Mucosa of descending colon (tissue), 3 donors: ENCODE results near the gene AAMP. TPM values are rescaled to one million over a fixed set of nuclear protein-coding genes. Genes with fewer than 3 reads are reported as not detected.

Source experiments
- ATAC-seq: fragments of 200-7000 bp; cut with Tn5 transposase; one replicate; pipeline ENCODE4 v1.9.1; 2020; ENCODE audit warnings: mild to moderate bottlenecking, moderate library complexity
- DNase-seq, 3 donors: peaks; one replicate each; pipeline ENCODE4 v3.0.0-alpha.2; 2020
- H3K36me3 ChIP-seq: fragments of 200-600 bp; one replicate; pipeline ENCODE4 v1.8.0; 2021; ENCODE audit warnings: low read depth, mild to moderate bottlenecking
- H3K4me1 ChIP-seq: fragments of 200-600 bp; one replicate; pipeline ENCODE4 v1.8.0; 2021; ENCODE audit warnings: low read depth, mild to moderate bottlenecking
- H3K4me3 ChIP-seq: fragments of 200-600 bp; one replicate; pipeline ENCODE4 v1.8.0; 2021; ENCODE audit warnings: mild to moderate bottlenecking
- H3K9me3 ChIP-seq: fragments of 200-600 bp; one replicate; pipeline ENCODE4 v1.8.0; 2021; ENCODE audit warnings: mild to moderate bottlenecking
- CTCF ChIP-seq: fragments of 200-600 bp; IDR thresholded peaks from one replicate; pipeline ENCODE4 v1.8.0; 2022; ENCODE audit warnings: antibody characterized with exemption, mild to moderate bottlenecking
- intact Hi-C, 2 donors: fragments of 100-400 bp; cut with DNase I in 1 of 2; cut with micrococcal nuclease in 1 of 2; formaldehyde crosslinking; loops; one replicate each; pipeline versions ENCODE4 v1.11.0 to v1.11.1; 2022; cut with DNase I, micrococcal nuclease
- total RNA-seq, 3 donors: library from RNA; stranded (reverse); fragmentation: NEBNext Ultra II Directional in 2 of 3; extraction: Animal tissue kit (Norgen Biotek cat#: 25700) in 2 of 3; gene quantifications; one replicate each; pipeline versions ENCODE4 v1.2.1 to v1.2.4, GENCODE V29; 2021 to 2023
- donor health status: DM: no; HTN: no; CAD: no; lungs with moderate emphysema.
- donor health status: DM: no; HTN: no; CAD: no.
- donor health status: DM: no; HTN: yes; CAD: no.

The AAMP gene
- total RNA-seq, 3 donors from 2014 or later = 80.2 to 97.0 (median 94.1) TPM

DNA sequence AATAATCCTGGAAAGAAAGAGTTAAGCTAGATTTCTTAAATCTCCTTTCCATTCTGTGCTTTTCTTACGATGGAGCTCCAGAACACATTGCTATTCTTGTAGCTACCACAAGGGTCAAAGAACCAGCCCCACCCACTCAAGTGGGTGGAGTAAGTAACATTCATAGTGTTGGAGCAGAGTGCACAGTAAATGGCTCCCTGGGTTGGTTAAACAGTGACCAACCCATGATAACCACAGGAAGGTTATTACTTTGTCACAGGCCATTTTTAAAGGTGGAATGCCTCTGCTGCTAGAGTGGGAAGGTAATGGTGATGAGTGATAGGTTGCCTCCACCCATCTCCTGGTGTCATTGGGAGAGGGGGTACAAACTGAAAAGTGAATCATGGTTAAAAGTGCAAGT lies 39.1 kb downstream of the AAMP start:
- peak; percentile 98 for ATAC-seq
- Histone ChIP-seq H3K4me3 (no peak overlapping the region), H3K4me1 (peaks cover 34% of the 10 kb centered on the region), H3K9me3 (no peaks in the 10 kb centered on the region), H3K36me3 (no peaks in the 10 kb centered on the region)
- peak in 1 of 3 donors; percentile 84 for DNase-seq
- peak; percentile 25 for TF ChIP-seq CTCF
- intact Hi-C loops = no loop called here

GRCh38 chr2:218229851-218230250 lies 40.1 kb downstream of the AAMP start:
- TF ChIP-seq CTCF = no peak
- Histone ChIP-seq H3K4me1 (peaks cover 34% of the 10 kb centered on the region), H3K36me3 (no peaks in the 10 kb centered on the region), H3K9me3 (no peaks in the 10 kb centered on the region), H3K4me3 (no peak overlapping the region)
- peak; percentile 46 for ATAC-seq
- DNase-seq = peak; percentile 35 to 60 (median 51)
- intact Hi-C loops = no loop called here

DNA sequence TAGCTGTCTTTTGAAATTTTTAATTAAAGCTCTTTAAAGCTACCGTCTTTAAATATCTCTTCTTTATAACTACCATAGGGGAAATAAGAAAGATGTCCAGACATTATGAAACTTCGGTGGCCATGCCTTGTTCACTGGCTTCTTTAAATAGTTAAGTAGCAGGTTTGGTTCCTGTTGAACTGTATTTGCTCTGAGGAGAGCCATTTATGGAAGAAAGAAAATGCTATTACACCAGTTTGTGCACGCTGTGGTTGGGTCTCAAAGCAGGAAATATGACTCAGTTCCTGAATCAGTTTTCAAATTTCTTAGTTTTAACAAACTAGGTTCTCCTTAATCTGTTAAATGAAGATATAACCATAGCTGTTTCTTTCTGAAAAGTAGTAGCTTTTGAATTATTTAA lies 40.7 kb downstream of the AAMP start:
- Histone ChIP-seq H3K9me3 (no peaks in the 10 kb centered on the region), H3K4me1 (peaks cover 34% of the 10 kb centered on the region), H3K36me3 (no peaks in the 10 kb centered on the region), H3K4me3 (no peak overlapping the region)
- intact Hi-C loops = no loop called here
- TF ChIP-seq CTCF = no peak
- peak in 1 of 3 donors; percentile 44 for DNase-seq
- peak; percentile 55 for ATAC-seq

DNA sequence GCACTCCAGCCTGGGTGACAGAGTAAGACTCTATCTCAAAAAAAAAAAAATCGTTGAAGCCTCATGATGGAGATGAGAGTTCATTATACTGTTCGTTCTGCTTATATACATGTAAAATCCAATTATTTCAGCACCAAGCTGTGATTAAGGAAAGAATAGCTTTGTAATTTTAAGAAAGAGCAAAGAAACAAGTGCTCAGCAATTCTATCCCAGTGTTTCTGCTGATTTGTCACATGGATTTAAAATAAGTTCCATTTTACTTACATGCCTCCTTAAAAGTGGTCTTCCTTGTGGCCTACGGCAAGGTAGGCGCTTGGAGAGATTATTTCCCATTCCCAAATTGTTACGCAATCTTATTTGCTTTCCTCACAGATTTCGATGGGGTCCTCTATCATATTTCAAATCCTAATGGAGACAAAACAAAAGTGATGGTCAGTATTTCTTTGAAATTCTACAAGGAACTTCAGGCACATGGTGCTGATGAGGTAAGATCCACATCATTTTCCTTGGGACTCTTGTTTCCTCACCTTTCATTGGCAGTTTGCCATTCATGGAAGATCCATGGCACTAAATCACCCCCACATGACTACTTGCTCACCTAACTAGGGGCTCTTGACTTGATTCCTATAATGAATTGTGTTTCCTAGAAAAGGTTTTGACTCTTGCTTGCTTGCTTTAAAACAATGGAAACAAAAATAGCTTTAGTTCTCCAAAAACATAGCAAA lies 41.4 kb downstream of the AAMP start:
- no peak for DNase-seq
- Histone ChIP-seq H3K36me3 (no peaks in the 10 kb centered on the region), H3K4me1 (peaks cover 39% of the 10 kb centered on the region), H3K9me3 (no peaks in the 10 kb centered on the region), H3K4me3 (no peak overlapping the region)
- intact Hi-C loops = no loop called here
- TF ChIP-seq CTCF = no peak
- no peak for ATAC-seq

DNA sequence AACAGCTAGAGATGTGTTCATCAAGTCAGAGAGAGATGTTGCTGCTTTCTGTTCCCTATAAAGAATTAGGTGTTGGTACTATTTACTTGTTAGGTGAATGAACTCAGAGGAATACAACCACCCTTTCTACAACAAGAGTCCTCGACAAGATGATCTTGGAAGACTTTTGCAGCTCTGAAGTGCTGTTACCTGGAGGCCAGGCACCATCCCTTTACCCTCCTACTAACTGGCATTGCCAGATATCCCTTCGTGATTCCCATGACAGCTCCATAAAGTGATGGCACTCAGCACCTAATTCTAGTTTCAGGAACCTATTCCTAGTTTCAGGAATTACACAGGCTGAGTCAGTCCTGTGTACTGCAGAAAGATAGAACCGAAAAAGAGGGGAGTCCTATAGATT lies 43.0 kb downstream of the AAMP start:
- Histone ChIP-seq H3K9me3 (no peaks in the 10 kb centered on the region), H3K4me1 (peaks cover 51% of the 10 kb centered on the region), H3K36me3 (no peaks in the 10 kb centered on the region), H3K4me3 (no peak overlapping the region)
- ATAC-seq (no peak), DNase-seq (no peak)
- intact Hi-C loops = no loop called here
- TF ChIP-seq CTCF = no peak

GRCh38 chr2:218224186-218224585 lies 45.8 kb downstream of the AAMP start:
- DNase-seq = no peak
- H3K4me3 ChIP-seq = no peak overlapping the region
- no peak for TF ChIP-seq CTCF
- no peaks in the 10 kb centered on the region for H3K36me3 ChIP-seq
- peaks cover 50% of the 10 kb centered on the region for H3K4me1 ChIP-seq
- no peaks in the 10 kb centered on the region for H3K9me3 ChIP-seq
- intact Hi-C loops = no loop called here
- no peak for ATAC-seq
